ENCODE measurements around the gene GAL. TPM values are rescaled to one million over a fixed set of nuclear protein-coding genes. Genes with fewer than 3 reads are reported as not detected.

Gene GAL
- total RNA-seq, 1 donor from 2014 or later = 0.30 TPM

- intact Hi-C loops (cut with DNase I) = no loop called here
- DNase-seq (ENCODE audit: low spot score) = peak; percentile 66
These were observed 27.1 kb upstream of the GAL start for GRCh38 chr11:68657021-68657780.

GRCh38 chr11:68658097-68658496 is 26.2 kb upstream of the GAL start:
- peak; percentile 24 for DNase-seq (ENCODE audit: low spot score)
- intact Hi-C loops (cut with DNase I) = no loop called here

GRCh38 chr11:68658661-68659060 is 25.7 kb upstream of the GAL start:
- peak; percentile 14 for DNase-seq (ENCODE audit: low spot score)

GRCh38 chr11:68659158-68659921 is 25.0 kb upstream of the GAL start:
- DNase-seq (ENCODE audit: low spot score) = peak; percentile 81
- intact Hi-C loops (cut with DNase I) = no loop called here

More at GRCh38 chr11:68658661-68659060, 25.7 kb upstream of the GAL start:
- intact Hi-C loops (cut with DNase I) = no loop called here

- peak; percentile 57 for DNase-seq (ENCODE audit: low spot score)
- intact Hi-C loops (cut with DNase I) = no loop called here
These were observed 24.1 kb upstream of the GAL start for GRCh38 chr11:68660066-68660810.

- intact Hi-C loops (cut with DNase I) = no loop called here
- DNase-seq (ENCODE audit: low spot score) = peak; percentile 74
These were observed 23.3 kb upstream of the GAL start for GRCh38 chr11:68661014-68661413.

GRCh38 chr11:68661697-68662603 is 22.4 kb upstream of the GAL start:
- DNase-seq (ENCODE audit: low spot score) = peak; percentile 43
- intact Hi-C loops (cut with DNase I) = no loop called here

GRCh38 chr11:68663482-68664010 is 20.8 kb upstream of the GAL start:
- DNase-seq (ENCODE audit: low spot score) = peak; percentile 24
- intact Hi-C loops (cut with DNase I) = no loop called here

- intact Hi-C loops (cut with DNase I) = no loop called here
- DNase-seq (ENCODE audit: low spot score) = peak; percentile 49
These were observed 20.2 kb upstream of the GAL start for GRCh38 chr11:68664141-68664540.

- DNase-seq (ENCODE audit: low spot score) = peak; percentile 47
- intact Hi-C loops (cut with DNase I) = no loop called here
These were observed 19.4 kb upstream of the GAL start for GRCh38 chr11:68664906-68665305.

GRCh38 chr11:68665436-68665835 is 18.9 kb upstream of the GAL start:
- DNase-seq (ENCODE audit: low spot score) = peak; percentile 36
- intact Hi-C loops (cut with DNase I) = no loop called here

- intact Hi-C loops (cut with DNase I) = no loop called here
- DNase-seq (ENCODE audit: low spot score) = peak; percentile 53
These were observed 17.5 kb upstream of the GAL start for GRCh38 chr11:68666849-68667248.

GRCh38 chr11:68667511-68668500 is 16.5 kb upstream of the GAL start:
- intact Hi-C loops (cut with DNase I) = no loop called here
- peak; percentile 51 for DNase-seq (ENCODE audit: low spot score)

- intact Hi-C loops (cut with DNase I) = no loop called here
- DNase-seq (ENCODE audit: low spot score) = no peak
These were observed 14.8 kb upstream of the GAL start for GRCh38 chr11:68669301-68670090.

- intact Hi-C loops (cut with DNase I) = no loop called here
These were observed 13.9 kb upstream of the GAL start for GRCh38 chr11:68670208-68670992.

GRCh38 chr11:68673306-68673945 is 10.9 kb upstream of the GAL start:
- intact Hi-C loops (cut with DNase I) = no loop called here
- DNase-seq (ENCODE audit: low spot score) = no peak

More at GRCh38 chr11:68670208-68670992, 13.9 kb upstream of the GAL start:
- no peak for DNase-seq (ENCODE audit: low spot score)

All from cardiac septum (tissue), 1 donor.